GM03348 (cell line): ENCODE measurements around the gene NEDD4L.

Experiments
- DNase-seq: peaks from one replicate; pipeline ENCODE4 v3.0.0; 2012; ENCODE audit warnings: low spot score

Gene NEDD4L

DNA sequence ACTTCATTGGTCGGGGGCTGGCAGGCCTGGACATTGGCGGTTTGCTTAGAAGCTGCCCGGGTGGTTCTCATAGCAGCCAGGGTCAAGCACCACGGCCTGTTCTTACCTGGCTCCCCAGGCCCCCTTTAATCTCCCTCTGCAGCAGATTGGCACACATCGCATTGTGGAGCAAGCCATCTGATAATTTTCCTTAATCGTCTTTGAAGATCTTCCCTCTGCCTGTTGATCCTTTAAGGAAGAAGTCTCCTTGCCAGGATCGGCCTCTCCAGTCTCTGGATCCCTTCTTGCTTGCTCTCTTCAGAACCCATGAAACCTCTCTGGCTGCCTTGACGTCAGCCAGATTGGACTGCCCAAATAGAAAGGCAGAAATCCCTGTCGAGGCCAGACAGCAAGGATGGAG, 75.8 kb downstream of the NEDD4L start:
- no peak for DNase-seq

DNA sequence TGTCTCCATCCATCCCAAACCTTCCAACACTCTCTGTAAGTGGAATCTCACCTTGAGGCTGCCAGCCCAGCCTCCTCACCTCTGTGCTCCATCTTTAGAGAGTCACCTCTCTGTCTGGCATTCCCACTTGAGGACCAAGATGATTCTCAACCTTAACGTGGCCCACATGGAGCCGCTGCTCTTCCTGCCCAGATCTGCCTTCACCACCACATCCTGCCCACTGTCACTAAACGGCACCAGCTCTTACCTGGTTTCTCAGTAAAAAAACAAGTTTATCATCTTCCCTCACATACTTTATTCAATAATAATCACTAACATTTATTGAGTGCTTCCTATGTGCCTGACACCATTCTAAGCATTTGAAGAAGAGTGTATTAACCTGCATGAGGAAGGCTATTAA, 80.4 kb downstream of the NEDD4L start:
- DNase-seq, result no peak

DNA sequence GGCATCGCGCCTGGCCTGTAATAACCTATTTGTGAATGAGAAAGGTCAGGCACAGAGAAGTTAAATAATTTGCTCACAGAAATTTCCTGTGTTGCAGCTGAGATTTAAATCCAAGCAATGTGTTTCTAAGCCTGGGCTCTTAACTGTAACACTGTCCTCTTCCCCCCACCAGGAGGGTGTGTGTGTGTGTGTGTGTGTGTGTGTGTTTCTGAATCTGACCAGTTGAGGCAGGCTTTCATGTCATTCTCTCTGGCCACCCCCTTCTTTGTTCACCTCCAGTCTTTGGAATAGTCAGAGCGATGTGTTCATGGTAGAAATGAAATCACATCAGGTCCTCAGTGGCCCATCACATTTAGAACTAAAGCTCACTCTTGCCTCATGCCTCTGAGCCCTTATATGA, 81.2 kb downstream of the NEDD4L start:
- no peak for DNase-seq

DNA sequence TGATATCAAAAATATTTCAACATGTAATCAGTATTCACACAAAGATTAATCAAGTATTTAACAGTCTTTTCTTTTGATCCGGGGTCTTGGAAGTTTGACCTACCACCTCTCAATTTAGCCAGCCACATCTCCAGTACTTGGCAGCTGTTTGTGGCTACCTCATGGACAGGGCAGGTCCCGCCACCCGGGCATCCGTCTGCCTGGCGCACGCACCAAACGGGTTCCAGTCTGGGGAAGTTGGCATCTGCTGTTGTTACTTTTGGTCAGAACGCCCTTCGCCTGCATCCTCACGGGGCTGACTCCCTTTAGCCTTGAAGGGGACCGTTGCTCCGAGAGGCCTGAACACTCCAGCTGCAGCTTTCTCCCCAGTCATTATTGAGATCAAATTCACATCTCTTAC, 81.7 kb downstream of the NEDD4L start:
- DNase-seq, result no peak

DNA sequence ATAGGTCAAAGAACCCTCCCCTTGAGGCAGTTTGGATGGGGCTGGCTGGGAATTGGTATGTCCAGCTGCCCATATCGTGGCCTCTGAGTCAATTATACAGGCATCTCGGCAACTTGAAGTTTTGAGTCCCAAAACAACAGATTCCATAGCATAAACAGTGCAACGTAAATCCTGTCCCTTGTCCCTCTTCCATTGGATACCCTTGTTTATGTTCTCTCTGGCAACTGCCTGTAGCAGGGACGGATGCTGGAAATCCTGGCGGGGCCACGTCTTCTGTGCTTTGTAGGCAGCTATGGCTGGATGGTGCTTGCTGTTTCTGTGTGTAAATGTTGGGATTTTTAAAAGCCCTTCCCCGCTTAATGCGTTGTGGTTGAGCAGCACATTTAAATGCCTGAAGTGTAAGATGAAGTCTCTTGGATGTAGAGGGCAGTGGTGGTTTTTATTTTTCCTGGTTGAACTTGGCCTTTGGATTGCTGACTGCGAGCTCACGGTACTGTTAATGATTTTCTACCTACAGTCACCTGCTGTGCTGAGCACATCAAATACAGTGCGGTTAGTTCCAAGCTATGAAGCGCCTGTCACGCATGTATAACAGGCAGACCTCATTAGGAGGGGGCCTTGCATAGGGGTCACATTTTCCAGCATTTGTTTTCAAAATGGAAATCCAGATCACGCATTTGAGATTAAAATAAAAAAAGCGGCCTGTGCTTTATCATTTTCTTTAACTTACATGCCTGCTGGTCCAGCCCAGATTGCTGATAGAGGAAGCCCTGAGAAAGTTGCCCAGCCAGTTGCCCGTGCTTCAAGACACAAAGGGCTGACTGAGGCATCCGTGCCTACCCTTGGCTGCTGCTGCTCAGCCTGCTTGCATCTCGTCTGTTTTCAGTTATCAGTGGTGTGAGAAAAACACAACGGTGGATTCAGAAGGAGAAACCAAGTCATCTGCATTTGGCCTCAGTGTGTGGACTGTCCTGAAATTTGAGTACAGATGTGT, 84.7 kb downstream of the NEDD4L start:
- no peak for DNase-seq

DNA sequence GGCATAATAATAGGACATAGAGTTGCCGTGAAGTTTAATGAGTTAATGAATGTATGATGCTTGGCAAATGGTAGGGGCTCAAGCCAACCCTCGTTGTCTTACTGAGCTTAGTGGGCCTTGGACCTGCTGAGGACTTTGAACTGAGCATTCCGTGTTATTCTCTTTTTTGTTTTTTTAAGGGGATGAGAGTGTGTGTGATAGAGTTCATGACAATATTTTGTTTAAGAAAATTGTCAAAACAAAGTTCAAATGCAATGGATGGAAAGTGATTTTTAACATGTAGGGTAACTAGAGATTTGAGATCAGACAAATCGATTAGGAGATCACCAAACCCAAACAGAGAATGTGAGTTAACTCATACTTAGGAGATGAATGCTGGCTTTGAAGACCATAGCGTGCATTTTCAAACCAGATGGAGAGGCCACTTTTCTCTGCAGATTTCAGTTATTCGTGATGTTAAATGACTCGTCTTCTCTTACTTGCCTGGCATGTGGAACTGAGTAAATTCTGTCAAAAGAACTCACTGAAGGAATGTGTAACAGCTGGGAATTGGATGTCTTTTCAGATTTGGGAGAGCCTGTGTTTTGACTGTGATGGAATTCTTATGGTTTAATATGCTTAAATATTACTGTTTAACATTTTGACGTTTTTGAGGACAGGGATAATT, 88.7 kb downstream of the NEDD4L start:
- DNase-seq, result peak; percentile 16

DNA sequence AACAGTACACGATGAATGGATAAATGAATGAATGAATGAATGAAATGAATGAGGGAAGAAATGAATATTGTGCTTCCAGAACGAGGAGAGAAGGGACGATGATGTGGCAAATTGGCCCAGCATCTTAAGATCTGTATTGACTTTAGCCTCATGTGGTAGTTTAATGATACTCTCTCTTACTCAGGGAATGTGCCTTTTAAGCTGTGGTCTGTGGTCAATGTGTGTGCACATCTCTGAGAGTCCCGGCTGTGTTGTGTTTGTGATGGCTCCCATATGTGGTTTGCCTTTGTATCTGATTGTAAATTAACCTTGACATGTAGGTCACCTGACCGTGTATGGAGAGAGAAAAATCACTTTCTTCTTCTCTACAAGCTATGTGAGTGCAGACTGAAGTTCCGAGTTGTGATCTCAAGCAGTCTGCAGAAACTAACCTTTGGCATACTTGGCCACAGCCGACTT, 91.2 kb downstream of the NEDD4L start:
- DNase-seq, result peak; percentile 71

DNA sequence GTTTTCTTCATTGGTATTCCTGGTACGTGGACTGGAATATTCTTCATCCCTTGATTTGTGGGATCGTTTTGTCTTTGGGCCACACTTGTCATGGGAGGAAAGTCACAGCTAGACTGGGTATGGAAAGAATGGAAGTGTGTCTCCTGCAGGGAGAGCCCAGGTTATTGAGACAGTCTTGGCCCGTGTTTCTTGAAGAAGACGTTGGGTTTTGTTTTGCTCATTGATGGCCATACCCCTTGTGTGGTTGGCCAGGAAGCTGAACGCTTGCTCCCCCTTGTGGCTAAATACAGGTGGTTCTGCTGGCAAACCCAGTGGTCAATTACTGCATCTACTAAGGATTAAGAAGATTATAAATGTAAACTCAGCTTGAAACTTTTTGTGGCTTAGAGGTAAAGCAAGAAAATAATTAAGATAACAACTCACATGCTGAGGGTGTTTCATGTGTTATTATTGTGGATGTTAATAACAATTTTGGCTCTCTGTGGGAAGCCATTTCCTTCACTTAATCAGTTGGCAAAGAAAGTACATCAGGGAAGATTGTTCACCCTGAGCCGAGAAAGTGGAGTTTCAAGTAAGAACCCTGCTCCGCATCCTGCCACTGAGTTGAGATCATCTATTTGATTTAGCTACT, 91.8 kb downstream of the NEDD4L start:
- peak; percentile 77 for DNase-seq

DNA sequence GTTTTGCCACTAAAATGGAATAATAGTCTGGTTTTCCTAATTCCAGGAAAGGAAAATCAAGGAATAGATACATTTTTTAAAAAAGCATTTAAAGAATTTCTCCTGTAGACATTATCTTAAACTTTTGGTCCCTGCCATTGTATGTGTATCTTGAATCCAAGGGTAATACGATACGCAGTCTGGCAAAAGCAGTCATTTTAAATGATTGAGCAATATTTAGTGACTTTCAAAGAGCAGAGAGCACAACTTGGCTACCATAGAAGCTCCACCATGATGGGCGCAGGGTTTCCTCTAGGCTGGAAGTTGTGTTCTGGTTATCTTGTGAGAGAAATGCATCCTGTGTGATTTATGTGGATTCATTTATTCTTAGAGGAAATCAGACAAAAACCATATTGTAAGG, 92.9 kb downstream of the NEDD4L start:
- DNase-seq, result no peak

DNA sequence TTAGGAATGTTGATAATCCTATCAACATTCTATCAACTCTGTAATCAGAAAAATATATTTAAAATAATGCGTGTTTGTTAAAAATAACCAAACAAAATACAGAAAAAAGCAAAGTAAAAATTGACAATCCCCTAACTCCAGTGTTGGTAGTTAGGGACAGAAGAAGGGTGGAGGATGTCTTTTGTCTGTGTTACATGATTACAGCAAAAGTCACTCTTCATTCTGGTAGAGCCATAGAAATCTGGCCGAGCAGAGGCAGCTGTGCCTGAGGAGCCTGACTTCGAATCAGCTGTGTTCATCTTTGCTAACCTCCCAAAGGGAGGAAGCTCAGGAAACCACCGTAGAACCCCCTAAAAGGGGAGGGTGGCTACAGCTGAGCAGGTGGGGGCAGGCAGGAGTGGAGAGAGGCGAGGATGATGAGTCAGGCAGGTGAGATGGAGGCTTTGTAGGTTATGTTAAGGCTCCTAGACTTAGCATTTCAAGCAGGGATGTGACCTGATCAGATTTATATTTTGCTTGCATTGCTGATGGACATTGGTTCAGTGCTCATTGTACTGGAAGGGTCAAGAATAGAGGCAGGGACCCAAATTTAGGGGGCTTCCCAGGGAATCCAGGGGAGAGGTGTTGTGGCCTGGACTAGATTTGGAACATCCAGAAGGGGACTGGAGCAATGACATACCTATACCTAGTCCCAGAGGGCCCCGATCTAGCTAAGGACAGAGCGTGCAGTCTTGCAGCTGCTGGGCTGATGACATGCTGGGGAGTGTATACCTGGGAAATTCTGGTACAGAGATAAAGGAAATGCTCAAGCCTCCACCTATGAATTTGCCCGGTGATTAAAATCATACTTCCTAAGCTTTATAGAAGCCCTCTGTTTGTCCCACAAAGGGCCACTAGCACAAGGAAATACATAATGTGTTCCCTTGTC, 95.7 kb downstream of the NEDD4L start:
- no peak for DNase-seq

DNA sequence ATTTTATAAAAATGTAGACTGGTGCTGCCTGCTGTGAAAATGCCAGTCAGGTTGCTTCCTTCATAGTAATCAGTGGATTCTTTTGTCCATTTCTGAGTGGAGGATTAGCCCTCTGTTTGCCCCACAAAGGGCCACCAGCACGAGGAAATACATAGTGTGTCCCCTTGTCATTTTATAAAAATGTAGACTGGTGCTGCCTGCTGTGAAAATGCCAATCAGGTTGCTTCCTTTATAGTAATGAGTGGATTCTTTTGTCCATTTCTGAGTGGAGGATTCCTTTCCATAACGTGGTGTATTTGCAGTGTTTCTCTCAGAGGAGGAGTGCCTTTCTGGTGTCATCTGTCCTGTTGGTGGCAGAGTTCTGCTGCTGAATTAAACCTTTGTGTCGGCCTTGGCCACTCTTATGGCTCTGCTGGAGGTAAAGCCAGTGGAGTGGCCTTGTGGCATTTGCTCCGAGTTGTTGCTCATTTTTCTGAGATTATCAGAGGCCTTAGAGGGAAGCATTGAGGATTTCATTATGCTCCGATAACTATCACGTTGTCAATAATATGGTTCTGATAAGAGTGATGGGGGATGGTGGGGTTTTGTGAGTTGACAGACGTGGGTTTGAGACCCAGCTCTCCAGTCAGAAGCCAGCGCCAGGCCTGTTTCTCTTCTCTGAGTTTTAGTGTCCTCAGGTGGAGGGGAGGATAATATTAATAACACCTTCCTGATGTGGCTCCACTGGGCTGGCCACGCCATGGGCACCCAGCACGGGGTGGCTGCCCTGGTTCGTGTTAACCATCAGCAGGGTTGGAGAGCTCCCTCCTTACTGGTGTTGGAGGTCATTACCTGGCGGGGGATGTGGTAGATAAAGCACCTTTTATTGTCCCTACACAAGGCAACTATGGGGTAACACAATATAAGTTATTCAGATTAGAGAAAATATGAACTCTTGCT, 96.6 kb downstream of the NEDD4L start:
- no peak for DNase-seq

DNA sequence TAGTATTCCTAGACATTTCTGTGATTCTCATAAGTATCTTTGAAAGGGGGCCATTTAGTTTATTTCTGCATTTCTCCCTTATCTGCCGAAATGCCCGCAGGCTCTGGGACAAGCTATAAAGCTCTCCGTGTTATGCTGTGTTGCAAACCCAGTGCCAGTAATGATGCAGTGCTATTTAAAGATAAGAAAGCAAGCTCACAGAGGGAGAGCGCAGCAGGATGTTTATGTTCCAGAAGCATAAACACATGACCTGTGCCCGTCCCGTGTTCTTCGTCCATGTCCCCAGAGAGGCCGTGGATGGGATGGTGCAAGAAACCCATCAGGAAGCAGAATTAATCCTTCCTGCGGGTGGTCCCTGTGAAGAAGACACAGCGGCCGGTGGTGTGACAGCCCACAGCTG, 99.4 kb downstream of the NEDD4L start:
- no peak for DNase-seq

DNA sequence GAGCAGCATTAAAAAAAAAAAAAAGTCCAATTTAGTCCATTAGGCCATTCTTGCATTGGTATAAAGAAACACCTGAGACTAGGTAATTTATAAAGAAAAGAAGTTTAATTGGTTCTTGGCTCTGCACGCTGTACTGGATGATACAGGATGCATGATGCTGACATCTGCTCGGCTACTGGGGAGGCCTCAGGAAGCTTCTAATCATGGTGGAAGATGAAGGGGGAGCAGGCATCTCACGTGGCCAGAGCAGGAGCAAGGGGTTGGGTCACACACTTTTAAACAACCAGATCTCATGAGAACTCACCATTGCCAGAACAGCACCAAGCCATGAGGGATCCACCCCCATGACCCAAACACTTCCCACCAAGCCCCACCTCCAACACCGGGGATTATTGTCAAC, 100.1 kb downstream of the NEDD4L start:
- no peak for DNase-seq

DNA sequence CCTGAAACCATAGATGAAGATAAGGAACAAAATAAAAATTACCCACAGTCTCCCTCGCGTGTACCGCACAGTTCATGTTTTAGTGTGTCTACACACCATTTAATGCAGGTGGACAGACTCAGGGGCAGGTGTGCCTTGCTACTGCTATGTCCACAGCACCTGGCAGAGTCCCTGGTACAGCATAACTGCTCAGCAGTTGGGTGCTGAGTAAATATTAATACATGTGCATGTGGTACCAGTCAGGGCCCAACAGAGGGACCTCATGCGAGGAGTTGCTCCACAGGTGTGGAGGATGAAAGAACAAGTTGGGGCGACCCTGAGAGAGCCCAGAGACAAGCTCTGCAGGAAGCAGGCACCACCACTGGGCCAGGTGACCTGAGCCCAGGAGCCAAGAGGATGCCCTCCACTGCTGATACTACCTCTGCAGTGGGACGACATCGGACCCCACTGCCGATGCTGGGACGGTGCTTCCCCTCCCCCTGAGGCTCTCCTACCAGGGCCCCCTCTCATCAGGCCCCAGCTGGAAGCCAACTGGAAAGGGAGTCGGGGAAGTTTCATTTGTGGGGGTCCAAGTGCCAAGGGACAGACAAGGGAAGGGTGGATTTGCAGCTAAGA, 100.8 kb downstream of the NEDD4L start:
- DNase-seq, result no peak

DNA sequence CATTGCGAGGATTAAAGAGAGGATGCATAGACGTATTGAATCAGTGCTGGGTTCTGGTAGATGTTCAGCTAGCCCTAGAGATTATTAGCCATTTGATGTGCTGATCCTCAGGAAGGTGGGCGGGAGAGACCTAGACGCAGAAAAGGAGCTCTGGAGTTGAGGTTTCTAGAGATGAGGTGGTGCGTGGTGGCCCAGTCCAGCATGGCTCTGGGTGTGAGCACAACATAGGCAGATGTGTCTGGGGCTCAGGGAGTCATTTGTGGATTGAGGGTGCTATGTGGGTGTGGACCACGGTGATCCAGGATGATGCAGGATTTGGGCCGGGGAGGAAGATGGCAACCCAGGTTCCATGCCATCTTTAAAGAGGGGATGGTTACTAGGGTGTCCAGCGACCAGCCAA, 102.1 kb downstream of the NEDD4L start:
- no peak for DNase-seq

DNA sequence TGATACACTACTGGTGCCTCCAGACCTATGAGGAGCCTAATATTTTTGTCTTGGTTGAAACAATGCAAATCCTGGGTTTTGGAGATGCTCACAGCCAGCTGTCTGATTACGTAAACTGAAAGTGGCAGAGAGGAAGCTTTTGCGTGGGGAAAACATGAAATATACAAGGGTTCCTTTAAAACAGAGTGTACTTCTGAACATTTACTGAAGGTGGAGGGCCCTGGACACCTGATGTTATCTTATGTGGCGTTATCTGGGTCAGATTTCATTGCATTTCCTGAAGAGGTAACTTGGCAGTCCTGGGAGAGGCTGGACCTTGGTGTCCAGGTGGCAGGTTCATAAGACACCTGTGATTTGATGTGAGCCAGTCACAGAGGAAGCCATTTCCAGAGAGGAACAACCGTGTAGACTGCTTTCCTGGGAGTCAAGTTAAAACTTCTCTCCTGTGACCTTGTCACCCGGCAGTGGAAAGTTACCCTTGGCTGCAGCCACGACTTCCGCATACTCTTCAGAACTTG, 105.0 kb downstream of the NEDD4L start:
- DNase-seq, result no peak

DNA sequence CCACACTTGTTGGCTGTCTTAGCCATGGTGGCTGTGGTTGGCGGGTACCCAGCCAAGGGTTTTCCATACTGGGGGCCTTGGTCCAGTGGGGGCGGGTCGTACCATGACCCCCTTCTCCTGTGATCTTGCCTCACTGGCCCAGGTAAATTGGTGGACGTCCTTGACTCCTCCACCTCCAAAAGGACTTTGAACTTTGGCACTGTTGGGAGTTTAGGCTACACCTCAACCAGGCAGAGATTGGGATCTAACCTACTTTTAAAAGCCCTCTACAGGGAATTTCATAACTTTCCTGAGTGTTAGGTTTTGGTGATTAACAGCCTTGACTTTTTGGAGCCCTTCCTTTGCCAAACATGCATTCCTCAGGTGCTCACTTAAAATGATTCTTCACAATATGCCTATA, 106.7 kb downstream of the NEDD4L start:
- no peak for DNase-seq

DNA sequence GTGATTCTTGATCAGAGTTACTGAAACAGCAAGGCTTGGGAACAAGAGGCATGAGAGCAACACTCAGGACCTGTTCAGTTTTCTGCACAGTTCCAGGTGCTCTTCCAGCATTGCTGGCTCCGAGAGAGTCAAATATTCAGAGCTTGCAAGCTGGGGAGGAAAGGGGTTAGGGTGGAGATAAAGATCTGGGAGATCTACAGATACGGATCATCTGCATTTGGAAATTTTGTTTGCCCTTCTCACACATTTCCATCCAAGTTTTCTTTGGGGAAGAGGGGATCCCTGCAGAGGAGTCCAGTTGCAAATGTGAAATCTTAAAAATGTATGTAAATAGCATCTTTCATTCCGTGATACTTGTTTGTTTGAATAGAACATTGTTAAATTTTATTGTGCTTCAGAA, 108.2 kb downstream of the NEDD4L start:
- no peak for DNase-seq

DNA sequence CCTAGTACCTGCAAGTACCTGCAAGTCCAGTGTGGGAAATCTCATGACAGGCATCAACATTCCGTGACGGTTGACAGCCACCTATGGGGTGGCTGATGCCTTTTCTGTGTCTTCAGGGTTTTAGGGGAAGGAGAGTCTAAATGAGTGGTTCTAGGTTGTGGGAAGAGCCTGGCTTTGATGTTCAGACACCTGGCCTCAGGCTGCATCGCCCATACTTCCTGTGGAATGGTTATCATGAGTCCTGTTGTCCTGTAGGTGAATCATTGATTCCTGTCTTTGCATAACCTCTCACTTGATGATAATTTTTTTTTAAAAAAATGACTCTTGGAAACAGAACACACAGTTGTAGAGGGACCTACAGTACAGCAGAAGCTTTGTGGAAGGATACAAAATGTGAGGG, 108.9 kb downstream of the NEDD4L start:
- DNase-seq, result no peak

DNA sequence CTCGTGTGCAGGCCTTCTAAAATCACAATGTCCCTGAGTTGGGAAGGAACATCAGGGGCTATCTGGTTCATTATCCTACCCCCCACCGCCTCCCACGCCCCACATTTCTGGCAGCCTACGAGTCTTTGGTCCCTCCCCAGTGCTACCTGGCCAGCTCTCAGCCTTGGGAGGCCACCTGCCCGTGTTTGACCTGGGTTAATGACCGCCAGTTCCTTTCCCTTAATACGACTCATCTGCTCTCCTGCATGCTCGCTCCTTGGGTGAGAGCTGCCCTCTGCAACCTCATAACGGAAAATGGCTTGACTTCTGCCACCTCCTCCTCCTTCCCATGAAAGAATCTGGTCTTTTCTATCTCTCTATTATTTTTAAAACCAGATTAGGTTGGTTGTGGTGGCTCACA, 112.5 kb downstream of the NEDD4L start:
- DNase-seq, result no peak
